NT2/D1 (cell line): ENCODE measurements around the gene MAP7.

ENCODE experiments used
- SUZ12 ChIP-seq: IDR thresholded peaks from 2 replicates; pipeline ENCODE4 v1.6.1; 2011; ENCODE audit not compliant: insufficient read length, insufficient read depth; ENCODE audit errors: extremely low read depth
- YY1 ChIP-seq: IDR thresholded peaks from 2 replicates; pipeline ENCODE4 v1.6.1; 2011; ENCODE audit not compliant: insufficient read length, insufficient read depth
- ZNF274 ChIP-seq: IDR thresholded peaks from 2 replicates; pipeline ENCODE4 v1.6.1; 2011; ENCODE audit warnings: mild to moderate bottlenecking, low read depth, low read length

DNA sequence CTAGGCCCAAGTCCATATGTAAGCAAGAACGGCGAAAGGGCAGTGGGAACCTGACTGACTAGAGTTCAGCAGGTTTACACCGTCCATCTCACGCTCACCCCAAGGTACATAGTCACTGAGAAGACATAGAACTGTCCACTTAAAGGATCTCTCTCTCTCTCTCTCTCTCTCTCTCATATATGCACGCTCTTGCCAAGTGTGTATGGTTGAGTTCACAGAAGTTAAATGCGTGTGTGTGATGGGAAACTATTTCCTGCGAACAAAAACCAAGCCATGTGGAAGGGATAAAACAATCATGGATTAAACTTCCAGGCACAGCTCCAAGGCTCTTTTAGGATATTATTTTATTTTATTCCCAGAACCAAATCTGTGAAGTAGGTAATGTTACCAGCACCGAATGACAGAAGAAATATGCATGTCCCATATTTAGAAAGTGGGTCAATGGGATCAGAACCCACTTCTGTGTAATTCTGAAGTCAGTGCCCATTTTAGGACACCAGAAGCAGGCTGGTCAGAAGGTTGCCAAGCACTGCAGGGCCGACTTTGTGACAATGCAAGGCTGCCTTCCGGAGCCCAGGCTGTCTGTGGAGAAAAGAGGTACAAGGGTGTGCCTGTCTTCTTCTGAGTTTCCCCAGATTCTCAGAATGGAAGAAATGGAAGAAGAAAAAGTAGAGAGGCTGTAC lies 49.2 kb upstream of the MAP7 start:
- TF ChIP-seq ZNF274: no peak
- no peak for TF ChIP-seq YY1
- no peak for TF ChIP-seq SUZ12
